NOMO-1 (cell line): ENCODE measurements around the gene EDEM3.

ENCODE experiments used
- DNase-seq, 2 experiments: peaks; one replicate each; lab custom pipeline; 2025; ENCODE audit not compliant: unreplicated experiment in 2 of 2; lab: John Stamatoyannopoulos, UW

Gene EDEM3

GRCh38 chr1:184641894-184642293 lies 112.8 kb downstream of the EDEM3 start:
- DNase-seq, result no peak

- no peak for DNase-seq
Measured at GRCh38 chr1:184640505-184640904, 114.2 kb downstream of the EDEM3 start.
